ENCODE results near the gene MMAB.
"Not testable (repeated sequence)": the region's sequence is repeated elsewhere in the genome, so short reads cannot be mapped to it uniquely, and the experiment has no call there.

MMAB gene

DNA sequence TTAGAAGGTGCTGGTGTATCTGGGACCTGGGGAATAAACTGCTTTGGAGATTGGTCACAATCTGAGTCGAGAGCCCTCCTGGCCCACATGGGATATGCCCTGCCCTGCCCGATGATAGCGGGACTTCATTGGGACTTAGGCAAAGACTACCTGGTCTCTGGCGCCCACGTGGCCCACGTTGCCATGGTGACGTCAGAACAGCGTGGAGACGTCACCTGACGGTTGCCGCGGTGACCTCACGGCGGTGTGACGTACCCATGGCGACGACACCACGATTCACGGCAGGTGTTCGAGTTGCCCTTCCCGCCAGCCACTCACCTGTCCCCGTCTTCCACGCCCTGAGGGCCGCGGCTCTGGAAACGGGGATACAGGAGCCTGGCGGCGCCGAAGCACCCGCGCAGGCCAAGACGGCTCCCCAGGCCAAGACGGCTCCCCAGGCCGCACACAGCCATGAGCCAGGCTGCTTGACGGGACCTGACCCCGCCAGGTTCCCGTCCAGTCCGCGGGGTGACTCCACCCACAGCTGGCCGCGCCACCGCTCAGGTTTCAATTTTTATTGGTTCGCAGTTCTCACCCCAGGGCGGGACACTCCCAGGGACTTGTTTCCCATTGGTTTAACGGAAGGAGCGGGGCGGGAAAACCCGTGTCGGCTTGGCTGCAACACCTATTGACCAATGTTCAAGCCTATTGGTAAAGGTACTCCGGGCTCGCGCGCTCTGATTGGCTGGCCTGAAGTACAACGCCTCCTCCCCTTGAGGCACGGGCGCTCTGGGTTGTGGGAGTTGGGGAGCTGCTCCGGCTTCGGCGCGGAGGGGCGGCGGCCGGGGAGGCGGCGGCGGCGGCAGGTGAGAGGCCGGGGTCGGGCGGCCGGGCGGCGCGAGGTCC lies at the start of gene MMAB, which contains the start of gene MVK:
Gene MMAB, minus strand, starts transcription at position 476 of the 885 bp plus-strand sequence. Its CDS starts 24 bp downstream, at position 452.
Gene MVK, plus strand, starts transcription at position 766 of the 885 bp plus-strand sequence. CDS start 1,029 bp downstream, outside the sequence.
- DNase-seq = peak; percentile 99 to 100

DNA sequence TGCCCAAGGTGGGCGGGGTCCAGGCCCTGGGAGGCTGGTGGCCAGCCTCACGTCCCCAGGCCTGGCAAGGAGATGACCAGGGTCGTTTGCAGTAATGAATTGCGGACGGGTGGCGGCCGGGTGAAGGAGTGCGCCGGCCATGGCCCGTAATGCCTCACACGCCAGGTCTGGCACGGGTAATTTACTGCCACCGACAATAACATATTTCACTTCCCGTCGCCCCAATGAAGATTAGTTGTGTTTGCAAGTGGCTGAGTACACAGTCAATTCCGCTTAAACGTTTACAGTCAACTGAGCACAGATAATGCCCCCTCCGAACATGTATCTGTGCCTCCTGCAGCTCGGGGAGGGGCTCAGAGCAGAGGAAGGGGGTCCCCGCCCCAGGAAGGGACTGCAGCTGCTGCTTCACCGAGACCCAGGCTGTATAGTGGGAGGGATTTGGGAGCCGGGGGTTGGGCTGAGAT lies 48.6 kb upstream of the MMAB start:
- DNase-seq = no peak

DNA sequence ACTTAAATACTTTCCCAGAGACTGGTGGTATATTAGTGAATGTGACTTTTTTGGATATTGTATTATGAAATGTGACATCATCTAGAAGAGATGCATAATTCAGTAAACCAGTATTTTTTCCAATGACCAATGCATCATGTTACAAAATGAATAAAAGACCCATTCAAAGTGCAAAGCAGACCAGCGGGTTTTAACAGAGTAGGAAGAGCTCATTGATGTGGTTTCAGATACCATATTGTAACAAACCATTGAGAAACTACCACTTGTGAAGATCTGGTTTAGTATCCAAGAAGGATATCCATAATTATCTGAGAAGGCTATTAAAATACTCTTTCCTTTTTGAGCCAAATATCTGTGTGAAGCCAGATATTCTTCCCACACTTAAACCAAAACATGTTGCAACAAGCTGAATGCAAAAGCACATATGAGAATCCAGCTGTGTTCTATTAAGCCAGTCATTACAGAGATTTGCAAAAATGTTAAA lies 47.9 kb upstream of the MMAB start:
- no peak for DNase-seq

DNA sequence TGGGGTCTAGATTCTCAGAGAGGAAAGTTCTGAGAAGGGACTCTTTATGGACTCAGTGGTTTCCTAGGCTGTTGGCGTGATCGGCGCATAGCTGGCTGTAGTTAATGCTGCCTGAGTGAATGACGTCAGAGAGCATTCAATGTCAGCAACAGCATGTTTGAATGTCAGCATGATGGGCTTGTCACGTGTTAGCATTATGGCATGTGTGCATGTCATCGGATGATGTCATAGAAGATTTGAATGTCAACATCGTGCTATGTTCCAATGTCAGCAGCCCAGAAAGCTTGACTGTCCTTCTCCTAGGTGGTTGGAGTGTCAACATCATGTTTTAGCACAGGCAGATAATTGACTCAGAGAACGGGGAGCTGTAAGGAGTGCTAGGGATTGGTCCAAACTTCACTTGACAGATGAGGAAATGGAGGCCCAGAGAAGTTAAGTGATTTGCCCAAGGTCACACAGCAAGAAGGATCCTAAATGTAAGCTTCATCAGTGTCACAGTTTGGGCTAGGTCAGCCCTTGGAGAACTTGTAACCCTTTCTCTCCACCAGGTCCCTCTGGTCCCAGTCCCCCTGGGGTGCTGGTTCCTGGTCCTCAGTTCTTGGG lies 45.8 kb upstream of the MMAB start:
- DNase-seq = no peak

DNA sequence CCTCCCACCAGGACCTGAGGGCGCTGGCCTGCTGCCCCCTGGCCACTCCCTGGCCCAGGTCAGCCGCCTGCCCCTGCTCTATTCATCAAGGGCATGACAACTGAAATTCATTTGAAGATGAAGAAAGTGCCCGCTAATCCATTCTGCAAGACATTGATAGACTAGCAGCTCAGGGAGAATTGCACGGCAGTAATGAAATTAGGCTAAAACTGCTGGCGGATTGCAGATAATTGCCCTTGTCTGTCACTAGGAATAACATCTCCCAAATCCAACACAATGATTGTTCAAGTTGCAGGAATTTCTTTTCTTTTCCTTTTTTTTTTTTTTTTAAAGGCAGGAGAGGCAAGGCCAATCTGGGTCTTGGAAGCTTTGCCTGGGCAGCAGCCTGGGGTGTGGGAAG lies 44.8 kb upstream of the MMAB start:
- DNase-seq = no peak

DNA sequence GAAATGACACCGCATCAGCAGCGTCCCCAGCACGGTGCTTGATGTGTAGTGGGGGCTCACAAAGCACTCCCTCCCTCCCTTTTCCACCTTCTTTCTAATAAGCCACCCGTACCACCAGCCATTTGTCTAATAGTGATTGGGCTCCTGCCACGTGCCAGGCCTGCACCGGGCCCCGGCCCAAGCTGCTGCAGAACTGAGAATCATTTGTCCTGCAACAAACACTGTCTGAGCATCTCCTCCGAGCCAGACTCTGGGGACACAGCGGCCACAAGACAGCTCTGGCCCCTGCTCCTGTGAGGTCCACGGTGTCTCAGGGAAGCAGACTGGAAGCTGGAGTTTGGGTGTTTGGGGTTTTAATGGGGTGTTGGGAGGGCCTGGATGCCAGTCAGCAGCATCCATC lies 44.2 kb upstream of the MMAB start:
- no peak for DNase-seq

DNA sequence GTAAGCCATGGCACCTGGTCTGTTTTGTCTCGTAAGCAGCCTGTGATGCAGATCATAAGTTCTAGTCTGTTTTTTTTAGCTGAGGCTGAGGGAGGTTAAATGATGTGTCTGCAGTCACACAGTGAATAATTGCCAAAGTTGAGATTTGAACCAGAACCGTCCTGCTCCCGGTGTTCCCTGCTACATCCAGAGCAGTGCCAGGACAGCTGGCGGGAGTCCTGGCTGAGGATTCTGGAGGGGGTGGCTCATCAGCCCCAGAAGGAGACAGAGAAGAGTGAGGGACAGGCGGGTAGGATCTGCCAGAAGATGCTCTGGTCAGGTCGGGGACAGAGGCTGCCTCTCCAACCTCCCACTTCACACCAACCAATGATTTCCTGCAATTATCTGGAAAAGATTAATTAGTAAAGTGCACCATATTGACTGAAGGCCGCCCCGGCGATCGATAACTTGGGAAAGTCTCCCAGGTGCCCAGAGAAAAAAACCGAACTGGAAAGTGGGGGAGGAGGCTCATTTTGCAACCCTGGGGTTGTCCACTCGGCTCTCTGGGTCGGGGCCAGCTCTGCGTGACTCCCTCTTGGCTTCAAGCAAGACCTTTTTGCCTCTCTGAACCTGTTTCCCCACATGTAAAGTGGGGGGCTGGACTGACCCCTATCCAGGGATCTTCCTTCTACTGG lies 42.4 kb upstream of the MMAB start:
- DNase-seq = no peak

DNA sequence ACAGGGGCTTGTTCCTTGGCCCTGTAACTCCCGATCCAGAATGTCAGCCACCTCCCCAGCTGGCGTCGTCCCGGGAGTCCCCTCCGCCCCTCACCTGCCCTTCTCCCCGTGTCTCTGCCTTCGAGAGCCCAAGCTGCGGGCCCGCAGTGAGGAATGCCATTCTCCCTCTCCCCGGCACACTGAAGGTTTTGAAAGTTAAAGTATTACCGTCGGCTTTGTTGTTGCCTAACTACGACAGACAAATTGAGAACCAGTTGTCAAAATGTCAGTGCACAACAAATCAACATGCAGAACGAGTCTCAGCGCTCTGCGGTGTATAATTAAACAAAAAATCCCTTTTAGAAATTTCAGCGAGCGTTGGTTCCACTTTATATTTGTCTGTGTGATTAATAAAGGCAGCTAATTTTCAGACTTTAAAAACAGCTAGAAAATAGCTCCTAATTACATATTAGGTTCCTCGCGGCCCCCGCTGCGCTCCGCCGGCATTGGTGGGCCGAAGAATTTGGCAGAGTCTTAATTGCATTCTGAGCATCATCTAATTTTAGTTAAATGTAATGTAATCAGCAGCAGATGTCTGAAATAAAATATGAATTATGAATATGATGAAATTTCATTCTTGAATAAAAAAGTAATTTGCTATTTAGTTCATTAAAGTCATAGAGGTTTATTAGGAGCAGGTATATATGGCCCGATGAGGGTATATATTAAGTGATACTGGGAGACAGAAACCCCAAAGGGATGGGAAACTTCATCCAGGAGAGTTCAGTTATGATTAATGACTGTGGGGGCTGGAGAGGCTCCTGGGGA lies 40.5 kb upstream of the MMAB start:
- no peak for DNase-seq

DNA sequence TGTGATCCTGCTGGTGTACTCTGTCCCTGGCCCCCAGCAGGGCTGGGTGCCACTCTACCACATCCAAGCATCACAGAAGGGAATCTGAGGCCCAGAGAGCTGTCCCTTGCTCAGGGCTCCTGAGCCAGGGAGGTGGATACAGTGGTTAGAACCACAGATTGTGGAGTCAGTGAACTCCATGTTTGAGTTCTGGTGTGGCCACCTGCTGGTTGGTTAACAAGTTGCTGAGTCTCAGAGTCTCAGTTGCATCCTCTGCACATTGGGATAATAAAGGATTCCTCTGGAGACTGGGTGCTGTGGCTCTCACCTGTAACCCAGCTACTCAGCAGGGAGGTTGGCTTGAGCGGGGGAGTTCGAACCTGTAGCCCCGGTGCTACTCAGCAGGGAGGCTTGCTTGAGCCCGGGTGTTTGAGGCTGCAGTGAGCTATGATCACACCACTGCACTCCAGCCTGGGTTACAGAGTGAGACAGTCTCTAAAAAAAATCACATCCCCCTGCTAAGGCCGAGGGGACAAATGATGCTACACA lies 39.7 kb upstream of the MMAB start:
- no peak for DNase-seq

DNA sequence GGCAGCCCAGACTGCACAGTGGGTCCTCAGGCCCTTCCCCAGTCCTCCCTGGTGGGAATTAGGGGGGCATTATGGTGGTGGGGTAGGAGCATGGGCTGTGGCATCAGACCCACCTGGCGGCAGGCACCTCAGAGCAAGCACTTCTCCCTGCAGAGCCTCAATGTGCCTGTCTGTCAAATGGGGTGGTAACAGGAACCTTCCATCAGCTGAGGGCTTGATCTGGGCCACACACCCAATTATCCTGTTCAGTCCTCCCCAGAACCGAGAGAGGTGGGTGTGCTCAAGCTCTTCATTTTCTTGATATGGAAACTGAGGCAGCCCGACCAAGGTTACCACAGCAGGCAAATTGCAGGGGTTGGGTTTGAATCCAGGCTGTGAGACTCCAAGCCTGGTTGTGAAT lies 38.7 kb upstream of the MMAB start:
- DNase-seq = no peak

DNA sequence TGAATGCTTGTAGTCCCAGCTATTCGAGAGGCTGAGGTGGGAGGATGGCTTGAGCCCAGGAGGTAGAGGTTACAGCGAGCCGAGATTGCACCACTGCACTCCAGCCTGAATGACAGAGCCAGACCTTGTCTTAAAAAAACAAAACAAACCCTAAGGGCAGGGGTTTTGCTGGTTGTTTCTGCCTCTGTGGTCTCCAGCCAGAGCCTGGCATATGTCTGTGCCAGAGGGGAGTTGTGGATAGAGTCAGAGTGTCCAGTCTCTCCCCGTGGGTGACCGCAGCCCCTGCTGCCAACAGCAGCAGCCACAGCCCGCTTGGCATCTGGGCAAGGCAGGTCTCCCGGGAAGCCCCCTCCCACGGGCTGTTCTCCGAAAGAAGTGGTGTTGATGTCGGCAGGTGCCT lies 37.9 kb upstream of the MMAB start:
- DNase-seq = no peak

DNA sequence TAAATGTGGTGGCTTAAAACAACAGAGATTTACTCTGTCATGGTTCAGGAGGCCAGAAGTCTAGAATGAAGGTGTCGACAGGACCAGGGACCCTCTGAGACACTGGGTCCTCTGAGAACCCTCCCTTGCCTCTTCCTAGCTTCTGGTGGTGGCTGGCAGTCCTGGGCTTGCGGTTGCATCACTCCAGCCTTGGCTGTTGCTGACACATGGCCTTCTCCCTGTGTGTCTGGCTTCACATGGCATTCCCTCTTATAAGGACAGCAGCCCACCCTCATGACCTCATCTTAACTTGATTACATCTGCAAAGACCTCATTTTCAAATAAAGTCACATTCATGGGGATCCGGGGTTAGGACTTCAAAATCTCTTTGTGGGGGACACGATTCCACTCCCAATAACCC lies 37.2 kb upstream of the MMAB start:
- no peak for DNase-seq

DNA sequence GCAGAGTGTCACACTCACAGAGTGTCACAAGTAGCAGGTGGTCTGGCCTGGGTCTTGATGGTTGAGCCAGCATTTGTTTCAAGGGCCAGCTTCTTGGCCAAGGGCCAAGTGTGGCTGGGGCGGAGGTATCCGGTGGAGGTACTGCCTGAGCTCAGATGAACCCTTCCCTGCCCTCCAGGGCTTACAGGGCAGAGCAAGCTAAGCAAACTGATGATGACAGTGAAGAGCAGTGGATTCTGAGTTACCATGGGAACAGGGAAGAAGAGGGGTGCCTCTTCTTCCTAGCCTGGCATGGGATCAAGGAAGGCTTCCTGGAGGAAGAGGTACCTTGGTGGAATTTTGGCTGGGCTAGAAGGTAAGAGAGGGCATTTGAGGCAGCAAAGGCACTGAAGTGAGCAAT lies 36.0 kb upstream of the MMAB start:
- no peak for DNase-seq

DNA sequence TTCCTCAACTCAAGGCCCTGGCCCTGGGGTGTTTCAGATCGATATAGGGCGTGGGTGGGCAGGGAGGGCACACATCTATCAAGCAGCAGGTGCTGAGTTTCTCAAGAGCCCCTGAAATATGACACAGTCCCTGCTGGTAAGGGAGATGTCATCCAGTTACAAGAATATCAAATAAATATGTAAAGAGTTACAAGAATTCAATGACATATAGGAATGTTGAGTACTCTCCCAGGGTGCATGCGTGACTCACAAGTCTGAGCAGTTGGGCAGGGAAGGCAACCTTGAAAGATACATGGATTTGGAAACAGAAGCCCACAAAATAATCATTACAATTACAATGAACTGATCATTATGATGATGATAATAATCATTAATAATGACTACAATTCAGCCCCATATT lies 35.5 kb upstream of the MMAB start:
- no peak for DNase-seq

DNA sequence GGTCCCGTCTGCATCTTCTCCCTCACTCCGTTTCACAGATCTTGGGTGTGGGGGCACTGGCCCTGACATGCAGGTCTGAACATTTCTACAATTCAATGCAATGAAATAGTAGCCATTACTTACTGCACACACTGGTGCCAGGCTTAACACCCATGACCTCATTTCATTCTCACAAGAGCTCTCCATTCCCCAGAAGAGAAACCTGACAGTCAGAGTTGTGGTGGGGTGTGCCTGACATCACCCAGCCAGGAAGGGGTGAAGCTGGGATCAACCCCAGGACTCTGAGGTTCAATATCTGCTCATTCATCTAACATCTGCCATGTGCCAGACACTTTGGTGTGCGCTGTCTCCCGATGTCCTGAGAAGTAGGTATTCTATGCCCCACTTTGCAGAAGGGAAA lies 35.0 kb upstream of the MMAB start:
- DNase-seq = no peak

DNA sequence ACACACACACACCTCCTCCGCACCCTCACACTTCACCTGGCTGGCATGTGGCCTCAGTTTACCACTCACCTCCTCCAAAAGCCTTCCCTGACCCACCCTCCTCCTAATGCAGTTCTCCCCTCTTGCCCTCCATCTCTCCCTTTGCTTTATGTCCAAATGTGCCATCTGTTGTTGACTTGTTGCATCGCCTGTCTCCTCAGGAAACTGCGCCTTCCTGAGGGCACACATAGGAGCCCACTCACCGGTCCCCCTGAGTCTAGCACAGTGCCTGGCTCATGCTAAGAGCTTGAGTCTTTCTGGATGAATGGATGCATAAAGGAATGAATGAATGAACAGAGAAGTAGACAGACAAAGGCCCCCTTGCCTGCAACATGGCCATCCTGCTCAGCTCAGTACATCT lies 34.3 kb upstream of the MMAB start:
- no peak for DNase-seq

DNA sequence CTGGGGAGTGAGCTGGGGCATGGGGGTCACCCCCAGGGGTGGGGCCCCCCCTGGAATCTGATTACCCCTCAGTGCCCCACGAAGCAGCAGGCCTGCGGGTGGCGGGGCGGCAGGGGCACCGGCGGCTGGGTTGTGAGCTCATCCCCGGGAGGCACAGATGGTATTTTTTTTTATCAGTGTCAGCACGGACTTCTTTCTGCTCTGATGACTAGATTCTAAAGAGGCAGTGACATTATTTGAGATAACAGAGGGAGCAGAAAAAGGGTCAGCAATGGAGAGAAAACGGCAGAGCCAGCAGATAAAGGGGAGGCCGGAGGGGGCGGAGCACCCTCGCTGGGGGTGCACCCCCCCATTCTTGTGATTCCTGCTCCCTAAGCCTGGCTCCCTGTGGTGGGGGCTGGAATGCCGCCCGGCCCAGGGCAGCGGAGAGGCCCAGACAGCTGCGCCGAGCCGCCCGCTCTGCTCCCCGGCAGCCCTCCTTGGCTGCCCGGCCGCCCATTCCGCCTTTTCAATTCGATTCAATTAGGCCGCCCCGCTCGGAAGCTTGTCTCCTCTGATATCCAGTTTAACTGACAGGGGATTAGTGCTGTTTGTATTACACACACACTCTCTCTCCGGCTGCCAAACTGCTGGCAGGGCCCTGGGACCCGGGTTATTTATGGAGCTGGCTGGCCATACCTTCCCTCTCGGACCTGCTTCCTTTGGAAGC lies 33.2 kb upstream of the MMAB start:
- DNase-seq = no peak

DNA sequence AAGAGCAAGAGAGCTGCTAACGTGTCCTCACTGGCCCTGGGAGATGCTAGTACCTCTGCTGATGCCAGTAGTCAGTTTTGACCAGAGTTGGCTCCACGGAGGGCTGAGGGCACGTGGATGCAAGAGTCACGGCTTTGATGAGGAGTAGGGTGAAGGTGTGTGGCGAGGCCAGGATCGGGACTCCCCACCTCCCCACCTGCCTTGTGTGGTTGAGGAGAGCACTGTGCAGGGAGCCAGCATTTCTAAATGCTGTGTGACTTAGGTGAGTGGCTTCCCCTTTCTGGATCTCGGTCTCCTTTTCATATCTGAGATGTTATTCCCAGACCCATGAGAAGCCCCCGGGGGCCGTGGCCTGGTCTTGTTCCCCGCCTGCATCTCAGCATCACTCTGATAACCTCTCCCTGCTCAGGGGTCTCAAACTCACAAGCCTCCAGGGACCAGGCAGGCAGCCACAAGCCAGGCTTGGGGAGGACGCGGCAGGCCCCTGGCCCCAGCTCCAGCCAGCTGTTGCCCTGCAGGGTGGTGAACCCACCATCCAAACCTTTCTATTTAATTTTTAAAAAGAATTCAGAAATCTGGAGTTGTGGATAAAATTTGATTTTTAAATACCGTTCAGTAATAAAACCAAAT lies 32.4 kb upstream of the MMAB start:
- DNase-seq = no peak

DNA sequence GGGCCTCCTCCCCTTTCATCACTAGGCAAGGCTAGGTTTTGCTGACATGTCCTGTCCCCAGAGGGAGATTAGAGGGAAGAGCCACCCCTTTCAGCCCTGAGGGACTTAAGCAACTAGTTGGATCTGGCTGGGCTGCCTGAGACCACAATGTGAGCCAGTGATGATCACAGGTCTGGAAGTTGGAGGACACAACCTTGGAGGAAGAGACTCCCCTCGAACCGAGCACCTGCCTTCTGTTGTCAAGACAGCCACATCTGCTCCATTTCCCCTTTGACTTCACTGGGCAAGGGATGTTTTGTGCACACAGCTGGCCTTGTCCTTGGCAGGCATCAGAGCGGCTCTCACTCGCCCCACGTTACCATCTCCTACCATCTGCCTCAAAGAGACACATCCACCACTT lies 31.7 kb upstream of the MMAB start:
- no peak for DNase-seq

DNA sequence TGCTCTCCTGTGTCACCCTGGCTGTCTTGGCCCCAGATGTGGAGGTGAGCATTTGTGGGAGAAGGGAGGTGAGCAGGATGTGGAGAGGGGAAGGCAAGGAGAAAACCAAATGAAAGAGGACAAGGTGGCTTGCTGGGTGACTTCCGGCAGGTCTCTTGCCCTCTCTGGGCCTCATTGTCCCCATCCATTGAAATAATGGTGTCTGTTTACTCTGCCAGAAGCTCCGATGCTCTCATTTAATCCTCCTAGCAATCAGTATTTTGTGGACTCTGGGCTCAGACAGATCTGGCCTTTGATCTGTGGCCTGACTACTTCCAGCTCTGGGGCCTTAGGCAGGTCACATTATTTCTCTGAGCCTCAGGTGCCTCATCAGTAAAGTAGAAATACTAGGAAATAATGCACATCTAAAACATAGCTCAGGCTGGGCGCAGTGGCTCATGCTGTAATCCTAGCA lies 30.9 kb upstream of the MMAB start:
- no peak for DNase-seq

DNA sequence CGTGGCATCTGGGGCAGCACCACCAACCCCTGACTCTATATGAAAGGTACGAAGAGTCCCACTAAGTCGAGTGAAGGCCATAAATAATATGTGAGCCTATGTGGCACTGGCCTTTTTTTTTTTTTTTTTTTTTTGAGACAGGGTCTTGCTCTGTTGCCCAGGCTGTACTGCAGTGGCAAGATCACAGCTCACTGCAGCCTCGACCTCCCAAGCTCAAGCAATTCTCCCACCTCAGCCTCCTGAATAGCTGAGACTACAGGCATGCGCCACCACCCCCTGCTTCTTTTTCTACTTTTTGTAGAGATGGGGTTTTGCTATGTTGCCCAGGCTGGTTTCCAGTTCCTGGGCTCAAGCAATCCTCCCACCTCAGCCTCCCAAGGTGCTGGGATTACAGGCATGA lies 28.8 kb upstream of the MMAB start:
- DNase-seq = not testable (repeated sequence)

Measured in CD4-positive, alpha-beta T cell treated with Interferon alpha-2 for 1 hour (primary cell).